Kidney (tissue), 14 donors: Measurements from ENCODE around the gene HIVEP3. TPM values are rescaled to one million over a fixed set of nuclear protein-coding genes. Genes with fewer than 3 reads are reported as not detected.

Source experiments
- DNase-seq, 5 donors: peaks; one replicate each; pipeline ENCODE4 v3.0.0-alpha.2; 2013 to 2020
- FAIRE-seq: peaks from 2 replicates; lab custom pipeline; 2012; peaks lifted over from hg19 to GRCh38; lab: Jason Lieb, UNC
- H3K27ac ChIP-seq, 2 donors: one replicate each; pipeline ENCODE4 v1.7.0; 2013; ENCODE audit warnings: low read depth in 2 of 2, low read length in 2 of 2, inconsistent platforms in 1 of 2
- H3K27me3 ChIP-seq: one replicate; pipeline ENCODE4 v1.7.1; 2013; ENCODE audit warnings: low read length, inconsistent platforms; ENCODE audit not compliant: control insufficient read depth, insufficient read depth
- H3K36me3 ChIP-seq, 3 donors: one replicate each; pipeline versions ENCODE4 v1.7.0 to v1.7.1; 2013; ENCODE audit warnings: low read length in 3 of 3, control low read depth in 1 of 3, inconsistent platforms in 1 of 3; ENCODE audit not compliant: insufficient read depth in 3 of 3, control insufficient read depth in 2 of 3
- H3K4me1 ChIP-seq, 3 donors: one replicate each; pipeline versions ENCODE4 v1.7.0 to v1.7.1; 2013; ENCODE audit warnings: low read length in 3 of 3, inconsistent platforms in 1 of 3, low read depth in 1 of 3; ENCODE audit not compliant: control insufficient read depth in 2 of 3, insufficient read depth in 2 of 3
- H3K4me3 ChIP-seq, 3 donors: one replicate each; pipeline versions ENCODE4 v1.7.0 to v1.8.1; 2013; ENCODE audit warnings: low read length in 3 of 3, control low read depth in 1 of 3, inconsistent platforms in 1 of 3
- H3K9ac ChIP-seq, 3 donors: one replicate each; pipeline versions ENCODE4 v1.7.0 to v1.7.1; 2013; ENCODE audit warnings: low read length in 3 of 3, control low read depth in 1 of 3, inconsistent platforms in 1 of 3
- H3K9me3 ChIP-seq, 3 donors: one replicate each; pipeline versions ENCODE4 v1.7.0 to v1.7.1; 2013; ENCODE audit warnings: low read length in 3 of 3, control low read depth in 1 of 3, inconsistent platforms in 1 of 3; ENCODE audit not compliant: control insufficient read depth in 2 of 3, insufficient read depth in 1 of 3
- intact Hi-C: fragments of 100-400 bp; cut with DNase I; formaldehyde crosslinking; loops from one replicate; pipeline ENCODE4 v1.11.1; 2022
- polyA plus RNA-seq: library from polyadenylated mRNA; stranded (reverse); fragments of 350-450 nt; fragmentation: Illumina TruSeq; extraction: RNeasy Lipid Tissue Mini Kit (QIAGEN cat#74804); gene quantifications from one replicate; pipeline ENCODE4 v1.2.3, GENCODE V29; 2014; ENCODE audit warnings: low read depth, low replicate concordance; ENCODE audit not compliant: insufficient read depth
- total RNA-seq: library from RNA; stranded (reverse); fragmentation: NEBNext Ultra II Directional; extraction: Animal tissue kit (Norgen Biotek cat#: 25700); gene quantifications from one replicate; pipeline ENCODE4 v1.2.1, GENCODE V29; 2021
- TF ChIP-seq, protein P1 (sequence below): IDR thresholded peaks from 3 replicates; pipeline ENCODE4 v1.5.1; 2012; ENCODE audit warnings: mild to moderate bottlenecking, moderate library complexity, borderline replicate concordance; ENCODE audit not compliant: insufficient read depth; ENCODE audit errors: extremely low read depth
- donor health status: control.
- donor health status: control.
- donor health status: control.
- donor health status: control.
- donor health status: control.
- donor health status: DM: yes; HTN: yes; CAD: no.
- donor health status: Normal renal cell carcinoma (clear cell type).

Gene HIVEP3
- total and polyA plus RNA-seq, 2 donors from 2014 or later = 3.5 to 11.0 TPM

DNA sequence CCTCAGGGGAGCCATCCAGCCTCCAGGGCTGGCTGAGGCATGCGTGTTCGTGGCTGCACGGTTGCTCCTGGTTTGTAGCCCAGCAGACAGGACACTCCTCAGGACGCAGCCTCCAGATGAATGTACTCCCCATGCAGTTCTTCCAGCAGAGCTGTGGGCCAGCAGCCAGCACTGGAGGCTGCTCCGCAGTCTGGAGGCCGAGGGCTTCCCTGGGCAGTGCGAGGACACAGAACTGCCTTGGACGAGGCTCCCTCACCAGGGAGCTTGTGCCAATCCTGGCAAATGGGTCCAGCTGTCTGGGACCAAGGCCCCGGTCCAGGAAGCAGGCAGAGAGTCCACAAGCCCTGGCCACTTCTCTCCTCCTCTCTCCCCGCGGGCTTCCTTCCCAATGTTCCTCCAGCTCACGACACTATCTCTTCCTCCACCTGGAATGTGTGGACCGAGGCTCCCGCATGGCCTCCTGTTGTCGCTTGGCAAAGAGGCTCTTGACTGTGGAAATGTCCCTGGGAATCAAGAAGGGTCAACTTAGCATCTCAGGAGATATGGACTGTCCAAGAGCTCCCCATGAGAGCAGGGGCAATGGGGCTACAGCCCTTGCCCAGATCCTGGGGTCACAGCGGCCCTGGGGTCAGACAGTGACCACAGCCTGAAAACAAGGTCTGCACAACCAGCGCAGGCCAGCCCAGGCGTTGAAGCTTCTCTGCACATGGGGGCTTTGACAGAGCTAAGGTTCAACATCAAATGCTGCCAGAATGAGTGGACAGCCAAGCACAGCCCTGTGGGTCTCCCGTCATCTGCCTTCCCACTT lies 439.5 kb downstream of the HIVEP3 start:
- intact Hi-C loops = no loop called here
- H3K4me3 ChIP-seq = no peak overlapping the region
- FAIRE-seq (no peak), DNase-seq (peak in 2 of 5 donors; percentile 56 to 76)
- H3K36me3 ChIP-seq = no peaks in the 10 kb centered on the region
- TF ChIP-seq, protein P1, sequence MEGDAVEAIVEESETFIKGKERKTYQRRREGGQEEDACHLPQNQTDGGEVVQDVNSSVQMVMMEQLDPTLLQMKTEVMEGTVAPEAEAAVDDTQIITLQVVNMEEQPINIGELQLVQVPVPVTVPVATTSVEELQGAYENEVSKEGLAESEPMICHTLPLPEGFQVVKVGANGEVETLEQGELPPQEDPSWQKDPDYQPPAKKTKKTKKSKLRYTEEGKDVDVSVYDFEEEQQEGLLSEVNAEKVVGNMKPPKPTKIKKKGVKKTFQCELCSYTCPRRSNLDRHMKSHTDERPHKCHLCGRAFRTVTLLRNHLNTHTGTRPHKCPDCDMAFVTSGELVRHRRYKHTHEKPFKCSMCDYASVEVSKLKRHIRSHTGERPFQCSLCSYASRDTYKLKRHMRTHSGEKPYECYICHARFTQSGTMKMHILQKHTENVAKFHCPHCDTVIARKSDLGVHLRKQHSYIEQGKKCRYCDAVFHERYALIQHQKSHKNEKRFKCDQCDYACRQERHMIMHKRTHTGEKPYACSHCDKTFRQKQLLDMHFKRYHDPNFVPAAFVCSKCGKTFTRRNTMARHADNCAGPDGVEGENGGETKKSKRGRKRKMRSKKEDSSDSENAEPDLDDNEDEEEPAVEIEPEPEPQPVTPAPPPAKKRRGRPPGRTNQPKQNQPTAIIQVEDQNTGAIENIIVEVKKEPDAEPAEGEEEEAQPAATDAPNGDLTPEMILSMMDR = no peak
- no peaks in the 10 kb centered on the region for H3K27me3 ChIP-seq
- no peaks in the 10 kb centered on the region for H3K9me3 ChIP-seq
- H3K4me1 ChIP-seq = peaks cover 0 to 20% (median 16%) of the 10 kb centered on the region in 3 donors
- peak overlapping the region in 1 of 3 donors; percentile 19 for H3K9ac ChIP-seq
- H3K27ac ChIP-seq = no peak overlapping the region

DNA sequence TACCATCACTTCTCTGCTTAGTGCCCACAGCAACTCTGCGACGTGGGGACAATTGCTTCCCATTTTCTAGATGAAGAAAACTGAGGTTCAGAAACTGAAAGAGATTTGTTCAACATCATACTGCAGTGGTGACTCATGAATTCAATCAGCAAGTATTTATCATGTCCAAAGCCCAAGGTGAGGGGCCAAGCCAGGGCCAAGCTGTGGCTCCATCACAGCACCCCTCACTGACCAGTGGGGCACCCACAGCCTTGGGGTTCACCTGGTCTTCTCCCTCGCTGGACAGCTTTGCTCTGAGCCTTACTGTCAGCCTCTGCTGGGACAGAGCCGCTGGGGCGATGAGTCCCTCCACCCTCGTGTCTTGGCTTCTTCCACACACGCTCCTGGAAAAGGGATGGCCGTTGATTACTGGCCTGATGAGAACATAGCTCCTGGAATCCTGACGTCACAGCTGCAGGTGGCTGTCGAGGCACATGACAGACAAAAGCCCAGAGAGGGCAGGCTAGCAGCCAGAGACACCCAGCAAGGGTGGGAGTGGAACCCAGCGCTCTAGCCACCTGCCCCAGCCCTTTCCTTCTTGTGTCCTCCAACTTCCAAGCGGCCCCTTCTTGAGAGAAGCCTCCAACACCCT lies 440.5 kb downstream of the HIVEP3 start:
- FAIRE-seq (no peak), DNase-seq (peak in 1 of 5 donors; percentile 60)
- H3K9ac ChIP-seq = no peak overlapping the region
- no peaks in the 10 kb centered on the region for H3K27me3 ChIP-seq
- no peaks in the 10 kb centered on the region for H3K36me3 ChIP-seq
- peaks cover 0 to 25% (median 16%) of the 10 kb centered on the region in 3 donors for H3K4me1 ChIP-seq
- H3K4me3 ChIP-seq = no peak overlapping the region
- no peak overlapping the region for H3K27ac ChIP-seq
- H3K9me3 ChIP-seq = no peaks in the 10 kb centered on the region
- TF ChIP-seq, protein P1 = no peak
- intact Hi-C loops = no loop called here

DNA sequence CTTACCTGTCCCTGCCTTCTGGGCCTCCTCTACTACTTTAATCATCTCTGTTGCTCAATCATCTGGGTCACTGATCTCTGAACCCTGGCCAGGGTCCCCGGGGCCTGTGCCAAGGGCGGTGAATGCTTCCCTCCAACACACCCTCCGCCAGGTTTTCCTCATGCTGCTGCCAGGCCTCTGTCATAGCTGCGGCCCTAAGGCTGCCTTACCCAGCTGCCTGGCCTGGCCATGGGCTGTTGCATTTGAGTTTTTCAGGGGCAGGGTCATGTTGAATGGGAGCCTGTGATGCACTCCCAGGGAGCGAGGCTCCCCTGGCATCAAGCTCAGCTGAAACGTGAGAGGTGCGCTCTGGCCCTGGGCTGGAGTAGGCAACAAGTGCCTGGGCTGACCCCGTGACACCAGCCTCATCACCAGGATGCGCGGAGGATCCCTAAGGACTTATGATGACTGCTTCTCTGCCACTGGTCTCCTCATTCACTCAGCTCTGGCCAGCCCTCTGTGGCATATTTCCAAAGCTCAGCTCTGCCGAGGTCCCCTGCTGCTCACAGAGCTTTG lies 441.8 kb downstream of the HIVEP3 start:
- Histone ChIP-seq H3K27ac (peak overlapping the region; percentile 68 to 72), H3K27me3 (no peaks in the 10 kb centered on the region), H3K9me3 (no peaks in the 10 kb centered on the region), H3K4me1 (peaks cover 0 to 20% (median 9%) of the 10 kb centered on the region in 3 donors), H3K9ac (no peak overlapping the region), H3K36me3 (no peaks in the 10 kb centered on the region), H3K4me3 (no peak overlapping the region)
- no peak for FAIRE-seq
- intact Hi-C loops = no loop called here
- peak in 3 of 5 donors; percentile 49 to 92 (median 49) for DNase-seq
- TF ChIP-seq, protein P1 = no peak
